HG03045 (cell line): ENCODE results near the gene RPA3.
"Not testable (repeated sequence)": the region's sequence is repeated elsewhere in the genome, so short reads cannot be mapped to it uniquely, and the experiment has no call there.

Source experiments
- ATAC-seq: cut with Tn5 transposase; IDR thresholded peaks from one replicate; pipeline ENCODE4 v1.9.1; 2021; ENCODE audit warnings: mild to moderate bottlenecking, moderate library complexity; ENCODE audit not compliant: unreplicated experiment

The RPA3 gene

DNA sequence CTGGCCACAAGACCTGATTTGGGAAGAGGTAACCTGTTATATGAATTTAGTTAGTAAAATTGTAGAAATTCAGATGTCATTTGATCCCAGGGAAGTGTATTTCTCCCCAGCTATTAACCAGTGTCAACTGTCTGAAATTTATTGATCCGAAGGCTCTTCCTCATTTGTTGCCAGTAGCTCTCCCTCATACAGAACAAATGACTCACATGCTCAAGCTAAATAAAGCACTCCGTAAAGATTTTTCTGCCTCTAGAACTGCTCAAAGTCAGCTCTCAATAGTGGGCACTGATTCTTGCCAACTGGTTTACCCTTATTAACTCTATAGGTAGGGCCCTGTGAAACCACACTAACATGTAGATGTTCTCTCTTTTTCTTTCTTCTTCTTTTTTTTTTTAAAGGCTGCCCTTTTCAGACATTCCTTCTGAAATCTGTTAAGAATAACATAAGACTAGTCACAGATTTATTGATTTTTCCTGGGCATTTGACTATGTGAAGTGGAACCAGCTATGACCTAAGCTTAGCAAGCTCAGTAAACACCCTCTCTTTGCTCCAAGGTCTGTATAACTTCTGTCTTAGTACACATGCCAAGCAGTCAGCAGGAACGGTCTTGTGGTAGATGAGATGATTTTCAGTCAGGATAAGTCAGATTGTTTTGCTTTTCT, 21.8 kb downstream of the RPA3 start:
- ATAC-seq: no peak

DNA sequence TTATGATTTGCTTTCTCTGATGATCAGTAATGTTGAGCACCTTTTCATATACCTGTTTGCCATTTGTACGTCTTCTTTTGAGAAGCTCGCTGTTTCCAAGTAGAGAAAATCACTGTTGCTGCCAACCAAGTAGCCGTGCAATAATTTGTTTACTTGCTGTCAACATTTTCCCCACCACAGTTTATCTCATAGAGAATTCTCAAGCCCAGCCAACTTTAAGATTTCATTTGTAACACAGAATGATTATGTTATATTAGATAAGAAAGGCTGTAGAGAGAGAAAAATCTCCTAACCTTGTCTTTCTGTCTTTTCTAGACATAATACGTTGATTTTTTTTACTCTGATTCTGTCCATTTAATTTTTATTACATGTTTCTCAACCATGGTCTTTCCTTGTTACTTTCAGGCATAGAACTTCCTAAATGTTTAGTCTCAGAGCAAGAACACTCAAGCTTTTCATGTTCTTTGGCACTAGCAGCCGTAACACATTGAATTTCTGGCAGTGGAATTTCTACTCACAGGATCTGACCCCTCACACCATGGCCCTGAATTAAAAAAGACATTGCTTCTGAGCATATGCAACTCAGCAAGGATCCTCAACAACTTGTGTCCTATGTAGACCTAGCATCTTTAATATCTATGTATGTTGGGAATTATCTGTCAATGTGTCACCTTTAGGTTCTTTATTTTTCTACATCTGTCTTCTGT, 23.1 kb downstream of the RPA3 start:
- no peak for ATAC-seq

- ATAC-seq: no peak
Measured at GRCh38 chr7:7694542-7694941, 23.9 kb downstream of the RPA3 start.

DNA sequence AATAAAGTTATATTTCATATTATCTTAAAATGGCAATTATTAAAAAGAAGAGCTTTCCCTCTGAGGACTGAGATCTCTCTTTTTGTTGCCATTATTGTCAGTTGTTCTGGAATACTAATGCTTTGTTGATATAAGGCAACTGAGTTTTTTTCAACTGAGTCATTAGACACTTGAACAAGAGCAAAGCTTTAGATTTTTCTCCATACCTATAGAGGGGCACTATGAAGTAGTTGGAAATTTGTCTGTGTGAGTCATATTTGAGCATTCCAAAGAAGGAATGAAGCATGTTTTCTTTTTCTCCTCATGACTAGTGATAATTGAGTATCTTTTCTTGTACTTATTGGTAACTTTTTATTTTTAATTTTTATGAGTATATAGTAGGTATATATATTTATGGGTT, 24.5 kb downstream of the RPA3 start:
- ATAC-seq: no peak

GRCh38 chr7:7688956-7689355, 29.5 kb downstream of the RPA3 start:
- ATAC-seq: no peak

DNA sequence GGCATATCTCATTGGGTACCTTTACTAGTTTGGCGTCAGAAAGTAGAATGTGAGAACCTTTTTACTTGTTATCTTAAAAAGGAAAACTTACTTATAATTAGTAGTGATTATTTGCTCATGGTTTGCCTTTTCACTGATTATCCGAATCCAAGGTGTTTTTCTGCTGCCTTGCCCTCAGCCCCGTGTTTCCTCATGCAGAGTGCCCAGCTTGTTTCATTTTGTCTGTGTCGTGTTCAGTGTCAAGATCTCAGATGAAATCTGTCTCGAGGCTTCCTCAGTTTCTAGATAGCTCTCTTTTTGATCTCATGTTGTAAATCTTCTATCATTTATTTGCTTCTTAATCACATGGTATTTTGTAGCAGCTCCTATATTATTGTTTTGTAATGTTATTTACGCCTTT, 30.1 kb downstream of the RPA3 start:
- no peak for ATAC-seq

GRCh38 chr7:7687800-7688199, 30.6 kb downstream of the RPA3 start:
- no peak for ATAC-seq

GRCh38 chr7:7686811-7687508, 31.4 kb downstream of the RPA3 start:
- ATAC-seq: no peak

DNA sequence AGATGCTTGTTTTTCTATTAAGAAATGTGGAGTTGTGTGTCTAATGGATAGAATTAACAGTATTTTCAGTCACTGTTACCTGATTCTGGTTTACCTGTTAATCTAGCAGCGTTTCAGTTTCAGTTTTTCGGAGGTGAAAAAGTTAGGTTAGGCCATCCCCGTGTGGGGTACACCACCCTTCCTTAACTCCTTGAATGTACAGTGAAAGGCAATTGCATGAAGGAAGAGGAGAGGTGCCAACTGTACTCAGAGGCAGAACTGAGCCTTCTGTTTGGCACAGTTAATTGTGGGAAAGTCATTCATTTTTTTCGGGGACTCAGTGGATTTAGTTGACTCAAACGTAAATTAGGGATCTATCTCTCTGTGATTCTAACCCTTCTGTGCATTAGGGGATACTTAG, 35.5 kb downstream of the RPA3 start:
- no peak for ATAC-seq

DNA sequence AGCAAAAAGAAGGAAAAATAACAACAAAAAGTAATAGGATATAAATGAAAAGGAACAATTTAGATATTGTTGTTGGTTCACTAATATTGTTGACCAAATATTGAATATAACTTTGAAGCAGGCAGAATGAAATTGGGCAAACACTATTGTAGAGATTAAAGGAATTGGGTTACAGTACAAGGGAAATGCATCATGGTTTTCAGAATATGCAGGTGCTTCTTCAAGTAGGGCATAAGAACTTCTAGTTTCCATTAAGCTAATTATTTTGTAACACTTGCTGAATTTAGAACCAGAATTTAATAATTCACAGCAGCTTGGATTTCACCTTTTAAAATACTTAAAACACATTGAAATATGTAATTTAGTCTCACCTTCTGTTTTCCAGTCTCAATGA, 36.5 kb downstream of the RPA3 start:
- no peak for ATAC-seq

DNA sequence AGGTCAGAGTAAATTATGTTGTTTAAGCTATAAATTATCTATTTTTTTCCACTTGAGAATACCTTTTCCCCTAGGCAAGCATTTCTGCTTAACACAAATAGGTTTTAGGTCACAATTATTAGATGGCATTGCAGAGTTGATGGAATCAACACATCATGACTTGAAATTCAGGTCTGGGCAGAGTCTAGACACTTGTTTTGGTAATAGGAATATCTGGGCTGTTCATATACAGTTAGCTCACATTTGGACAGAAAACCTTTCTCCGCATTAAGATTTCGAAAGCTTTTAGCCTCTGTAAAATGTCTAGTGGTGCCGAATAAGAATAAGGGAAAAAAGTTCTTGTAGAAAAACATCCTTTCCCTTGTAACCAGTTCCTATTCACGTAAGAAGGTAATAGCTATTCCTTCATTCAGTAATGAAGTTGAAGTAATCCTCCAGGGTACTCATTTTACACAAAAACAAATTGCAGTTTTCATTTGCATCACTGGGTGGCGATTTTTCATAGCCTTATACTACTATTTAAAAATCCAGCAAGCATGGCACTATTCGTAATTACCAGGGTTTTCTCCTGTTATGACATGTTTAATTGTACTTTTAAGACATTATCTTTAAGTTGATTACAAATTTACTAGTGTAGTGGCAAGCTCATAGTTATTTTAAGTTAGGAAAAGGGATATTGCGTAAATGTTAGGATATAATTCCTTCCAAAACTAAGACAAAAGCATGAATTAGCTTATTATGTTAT, 37.0 kb downstream of the RPA3 start:
- no peak for ATAC-seq

GRCh38 chr7:7679640-7680039, 38.8 kb downstream of the RPA3 start:
- not testable (repeated sequence) for ATAC-seq

GRCh38 chr7:7675686-7676085, 42.7 kb downstream of the RPA3 start:
- no peak for ATAC-seq

DNA sequence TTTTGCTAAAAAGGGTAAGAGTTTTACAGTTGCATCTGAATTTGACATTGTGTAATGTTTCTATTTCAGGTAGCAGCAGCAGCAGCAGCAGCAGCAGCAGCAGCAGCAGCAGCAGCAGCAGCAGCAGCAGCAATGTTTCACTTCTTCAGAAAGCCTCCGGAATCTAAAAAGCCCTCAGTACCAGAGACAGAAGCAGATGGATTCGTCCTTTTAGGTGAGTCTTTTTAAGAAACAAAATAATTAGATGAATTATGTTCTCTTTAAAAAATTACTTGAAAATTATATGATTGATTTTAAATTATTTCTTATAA, 45.2 kb downstream of the RPA3 start:
- ATAC-seq: no peak

- ATAC-seq: no peak
Measured at GRCh38 chr7:7672545-7673239, 45.7 kb downstream of the RPA3 start.

GRCh38 chr7:7671361-7671760, 47.0 kb downstream of the RPA3 start:
- ATAC-seq: no peak

GRCh38 chr7:7670490-7670889, 47.9 kb downstream of the RPA3 start:
- no peak for ATAC-seq

DNA sequence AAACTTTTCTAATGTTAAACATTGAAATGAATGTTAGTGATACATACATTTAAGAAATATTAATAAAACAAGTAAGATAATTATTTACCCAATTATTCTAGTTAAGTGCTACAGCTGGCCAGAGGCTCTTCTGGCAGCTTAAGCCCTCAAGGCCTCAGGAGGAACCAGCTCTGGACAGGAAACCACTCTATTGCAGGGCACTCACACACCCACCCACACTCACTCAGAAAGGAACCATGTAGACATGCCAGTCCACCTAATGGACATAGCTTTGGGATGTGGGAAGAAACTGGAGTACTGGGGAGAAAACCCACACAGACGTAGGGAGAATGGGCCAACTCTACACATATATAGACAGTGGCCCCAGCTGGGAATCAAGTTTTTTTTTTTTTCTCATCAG, 49.7 kb downstream of the RPA3 start:
- ATAC-seq: no peak

- no peak for ATAC-seq
Measured at GRCh38 chr7:7667187-7667586, 51.2 kb downstream of the RPA3 start.

DNA sequence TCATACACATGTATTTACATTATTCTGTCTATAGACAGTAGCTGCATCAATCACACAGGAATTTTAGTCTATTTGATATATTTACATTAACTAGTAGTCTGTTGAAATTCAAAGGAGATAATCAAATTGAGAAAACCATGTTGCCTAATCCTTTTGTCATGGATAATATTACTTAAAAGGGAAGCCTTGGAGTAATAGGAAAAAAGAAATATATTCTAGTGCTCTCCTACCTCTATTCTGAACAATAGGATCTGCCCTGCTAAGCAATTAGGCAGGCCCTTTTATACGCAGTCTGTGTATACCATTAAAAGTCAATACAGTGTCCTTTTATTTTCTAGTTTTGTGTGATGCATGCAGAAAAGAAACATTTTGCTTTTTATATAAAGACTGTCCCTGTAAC, 53.4 kb downstream of the RPA3 start:
- ATAC-seq: no peak

GRCh38 chr7:7664291-7664690, 54.1 kb downstream of the RPA3 start:
- no peak for ATAC-seq
